ENCODE results near the gene GUCY1A2.

GUCY1A2 gene

GRCh38 chr11:107018219-107018901 lies at the start of gene GUCY1A2:
Gene GUCY1A2, minus strand, starts transcription at chr11:107018476. Its CDS starts 421 bp downstream, at chr11:107018055.
- peak; percentile 34; the same call in 1 of the 2 replicates for TF ChIP-seq USF1 (IDR thresholded peaks at IDR 0.05)
- no peak for TF ChIP-seq NFIC (IDR thresholded peaks at IDR 0.05)
- TF ChIP-seq MAX (IDR thresholded peaks at IDR 0.05) = no peak; the same call in 1 of the 2 replicates
- TF ChIP-seq CEBPB (IDR thresholded peaks at IDR 0.05) = no peak
- no peak for TF ChIP-seq CREB1 (IDR thresholded peaks at IDR 0.05; ENCODE audit: low read depth)

- no peak for TF ChIP-seq RAD21 (IDR thresholded peaks at IDR 0.05; ENCODE audit: low read depth)
- no peak for TF ChIP-seq USF1 (IDR thresholded peaks at IDR 0.05)
- TF ChIP-seq REST (IDR thresholded peaks at IDR 0.05; ENCODE audit: low read depth) = no peak
- no peak for TF ChIP-seq MAX (IDR thresholded peaks at IDR 0.05)
- TF ChIP-seq TAF1 (IDR thresholded peaks at IDR 0.05; ENCODE audit: low read depth) = no peak
- TF ChIP-seq EP300 (IDR thresholded peaks at IDR 0.05; ENCODE audit: borderline replicate concordance) = no peak
- TF ChIP-seq NFIC (IDR thresholded peaks at IDR 0.05) = no peak
- no peak for TF ChIP-seq FOXM1 (IDR thresholded peaks at IDR 0.05; ENCODE audit: borderline replicate concordance, low read depth)
- no peak for TF ChIP-seq ZBTB7A (IDR thresholded peaks at IDR 0.05; ENCODE audit: low read depth)
- TF ChIP-seq TCF12 (IDR thresholded peaks at IDR 0.05; ENCODE audit: low read depth) = no peak
- TF ChIP-seq CEBPB (IDR thresholded peaks at IDR 0.05) = no peak
- no peak for TF ChIP-seq TEAD4 (IDR thresholded peaks at IDR 0.05)
- TF ChIP-seq EGR1 (IDR thresholded peaks at IDR 0.05) = no peak
These were observed 36.1 kb upstream of the GUCY1A2 start for GRCh38 chr11:107054391-107054790.

GRCh38 chr11:107050121-107050520 lies 31.8 kb upstream of the GUCY1A2 start:
- no peak for TF ChIP-seq RAD21 (IDR thresholded peaks at IDR 0.05; ENCODE audit: low read depth)
- no peak for TF ChIP-seq YY1 (IDR thresholded peaks at IDR 0.05; ENCODE audit: low read depth)
- TF ChIP-seq TCF12 (IDR thresholded peaks at IDR 0.05; ENCODE audit: low read depth) = no peak
- TF ChIP-seq EGR1 (IDR thresholded peaks at IDR 0.05) = no peak
- TF ChIP-seq MAX (IDR thresholded peaks at IDR 0.05) = no peak
- TF ChIP-seq FOXM1 (IDR thresholded peaks at IDR 0.05; ENCODE audit: borderline replicate concordance, low read depth) = no peak
- TF ChIP-seq EP300 (IDR thresholded peaks at IDR 0.05; ENCODE audit: borderline replicate concordance) = no peak

- TF ChIP-seq REST (IDR thresholded peaks at IDR 0.05; ENCODE audit: low read depth) (no peak), RAD21 (IDR thresholded peaks at IDR 0.05; ENCODE audit: low read depth) (no peak)
These were observed 26.2 kb upstream of the GUCY1A2 start for GRCh38 chr11:107044503-107044902.

- TF ChIP-seq EP300 (IDR thresholded peaks at IDR 0.05; ENCODE audit: borderline replicate concordance) = no peak
These were observed 25.1 kb upstream of the GUCY1A2 start for GRCh38 chr11:107043242-107044006.

- TF ChIP-seq TEAD4 (IDR thresholded peaks at IDR 0.05) = no peak
- TF ChIP-seq CREB1 (IDR thresholded peaks at IDR 0.05; ENCODE audit: low read depth) = no peak
- no peak for TF ChIP-seq ZBTB7A (IDR thresholded peaks at IDR 0.05; ENCODE audit: low read depth)
These were observed 24.5 kb upstream of the GUCY1A2 start for GRCh38 chr11:107042748-107043147.

Measured in Ishikawa (cell line).